NB4 (cell line): ENCODE data around the gene OXSM.

Experiments used
- DNase-seq: peaks from one replicate; pipeline ENCODE4 v3.0.0; 2010; ENCODE audit warnings: low read depth
- H3K4me3 ChIP-seq: one replicate; pipeline ENCODE4 v1.5.1; 2011; ENCODE audit warnings: mild to moderate bottlenecking, low read depth, low read length, moderate library complexity
- CTCF ChIP-seq: IDR thresholded peaks from one replicate; pipeline ENCODE4 v1.5.1; 2012; ENCODE audit warnings: low read depth, low read length
- MAX ChIP-seq: IDR thresholded peaks from 2 replicates; pipeline ENCODE4 v1.6.1; 2011; ENCODE audit warnings: low read depth, low read length
- MYC ChIP-seq: IDR thresholded peaks from 2 replicates; pipeline ENCODE4 v1.6.1; 2011; ENCODE audit warnings: low read depth, low read length
- POLR2A ChIP-seq: IDR thresholded peaks from 2 replicates; pipeline ENCODE4 v1.6.1; 2011; ENCODE audit warnings: mild to moderate bottlenecking; ENCODE audit not compliant: insufficient read length; ENCODE audit errors: extremely low read depth

Gene OXSM

GRCh38 chr3:25812644-25813043 is 22.8 kb downstream of the OXSM start:
- DNase-seq: no peak
- H3K4me3 ChIP-seq: no peak overlapping the region
- TF ChIP-seq CTCF: no peak
- TF ChIP-seq MAX: no peak
- TF ChIP-seq POLR2A: no peak
- no peak for TF ChIP-seq MYC

- no peak for DNase-seq
- H3K4me3 ChIP-seq: no peak overlapping the region
- TF ChIP-seq MAX (no peak), POLR2A (no peak), CTCF (no peak), MYC (no peak)
Measured at GRCh38 chr3:25817107-25817506, 27.2 kb downstream of the OXSM start.

GRCh38 chr3:25817638-25818037 is 27.7 kb downstream of the OXSM start:
- H3K4me3 ChIP-seq: no peak overlapping the region
- TF ChIP-seq MYC (no peak), MAX (no peak), POLR2A (no peak), CTCF (no peak)
- DNase-seq: no peak

- no peak for DNase-seq
- TF ChIP-seq POLR2A (no peak), CTCF (no peak), MAX (no peak), MYC (no peak)
- H3K4me3 ChIP-seq: no peak overlapping the region
Measured at GRCh38 chr3:25818335-25818734, 28.4 kb downstream of the OXSM start.

GRCh38 chr3:25820366-25820765 is 30.5 kb downstream of the OXSM start:
- TF ChIP-seq CTCF (no peak), MYC (no peak), MAX (no peak), POLR2A (no peak)
- H3K4me3 ChIP-seq: no peak overlapping the region
- no peak for DNase-seq

- no peak for DNase-seq
- no peak overlapping the region for H3K4me3 ChIP-seq
- TF ChIP-seq CTCF (no peak), POLR2A (no peak), MAX (no peak), MYC (no peak)
Measured at GRCh38 chr3:25820816-25821486, 31.1 kb downstream of the OXSM start.
